ENCODE data around the gene BFAR.

GRCh38 chr16:14608604-14609003 is 24.1 kb upstream of the BFAR start:
- TF ChIP-seq CTCF (IDR thresholded peaks at IDR 0.05), result no peak
- TF ChIP-seq EZH2 (IDR thresholded peaks at IDR 0.05; ENCODE audit: borderline replicate concordance, insufficient read depth, low read depth, low read length, poor library complexity, severe bottlenecking), result no peak

All from B cell (primary cell).